ENCODE measurements around the gene COL23A1.

DNA sequence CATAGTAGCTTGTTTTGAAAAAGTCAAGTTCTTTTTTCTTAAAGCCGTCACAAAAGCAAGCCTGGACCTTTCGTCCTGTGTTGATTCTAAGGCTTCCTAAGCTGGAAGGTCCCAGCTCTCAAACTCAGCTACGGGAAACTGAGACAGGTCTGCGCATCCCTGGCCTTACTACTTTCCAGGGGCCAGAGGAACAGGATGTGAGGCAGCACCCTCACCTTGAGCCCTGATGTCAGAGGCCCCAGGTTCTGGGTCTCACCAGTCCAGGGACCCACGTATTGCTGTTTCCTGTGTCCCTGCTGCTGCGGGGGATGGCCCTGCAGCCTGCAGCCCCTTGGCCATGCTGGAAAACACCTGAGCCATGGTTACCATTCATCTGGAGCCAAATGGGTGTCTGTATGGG lies 123.9 kb downstream of the COL23A1 start:
- TF ChIP-seq, protein P1, sequence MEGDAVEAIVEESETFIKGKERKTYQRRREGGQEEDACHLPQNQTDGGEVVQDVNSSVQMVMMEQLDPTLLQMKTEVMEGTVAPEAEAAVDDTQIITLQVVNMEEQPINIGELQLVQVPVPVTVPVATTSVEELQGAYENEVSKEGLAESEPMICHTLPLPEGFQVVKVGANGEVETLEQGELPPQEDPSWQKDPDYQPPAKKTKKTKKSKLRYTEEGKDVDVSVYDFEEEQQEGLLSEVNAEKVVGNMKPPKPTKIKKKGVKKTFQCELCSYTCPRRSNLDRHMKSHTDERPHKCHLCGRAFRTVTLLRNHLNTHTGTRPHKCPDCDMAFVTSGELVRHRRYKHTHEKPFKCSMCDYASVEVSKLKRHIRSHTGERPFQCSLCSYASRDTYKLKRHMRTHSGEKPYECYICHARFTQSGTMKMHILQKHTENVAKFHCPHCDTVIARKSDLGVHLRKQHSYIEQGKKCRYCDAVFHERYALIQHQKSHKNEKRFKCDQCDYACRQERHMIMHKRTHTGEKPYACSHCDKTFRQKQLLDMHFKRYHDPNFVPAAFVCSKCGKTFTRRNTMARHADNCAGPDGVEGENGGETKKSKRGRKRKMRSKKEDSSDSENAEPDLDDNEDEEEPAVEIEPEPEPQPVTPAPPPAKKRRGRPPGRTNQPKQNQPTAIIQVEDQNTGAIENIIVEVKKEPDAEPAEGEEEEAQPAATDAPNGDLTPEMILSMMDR (conservative IDR thresholded peaks at IDR 0.05; ENCODE audit: low read depth, low read length): no peak
- no peak for TF ChIP-seq EZH2phosphoT487 (IDR thresholded peaks at IDR 0.05; ENCODE audit: borderline replicate concordance, low read length)

Measured in PC-3 (cell line).